Progenitor cell of endocrine pancreas (in vitro differentiated cells): ENCODE results near the gene TARBP2. TPM values are rescaled to one million over a fixed set of nuclear protein-coding genes. Genes with fewer than 3 reads are reported as not detected.

Source experiments
- DNase-seq: peaks from one replicate; pipeline ENCODE4 v3.0.0; 2021; ENCODE audit warnings: low spot score; ENCODE audit not compliant: unreplicated experiment
- H3K27ac Mint-ChIP-seq: 2 replicates; pipeline ENCODE4 v1.8.0; 2021; ENCODE audit warnings: mild to moderate bottlenecking, moderate library complexity, mixed read lengths
- H3K27me3 Mint-ChIP-seq: 2 replicates; pipeline ENCODE4 v1.8.0; 2021; ENCODE audit warnings: mixed read lengths
- H3K36me3 Mint-ChIP-seq: 2 replicates; pipeline ENCODE4 v1.8.0; 2022; ENCODE audit warnings: mixed read lengths; ENCODE audit not compliant: insufficient read depth
- H3K4me1 Mint-ChIP-seq: 2 replicates; pipeline ENCODE4 v1.8.0; 2021; ENCODE audit warnings: low read depth, mixed read lengths
- H3K4me3 Mint-ChIP-seq: 2 replicates; pipeline ENCODE4 v1.8.0; 2021; ENCODE audit warnings: low read depth, mild to moderate bottlenecking, moderate library complexity, mixed read lengths
- H3K9me3 Mint-ChIP-seq: 2 replicates; pipeline ENCODE4 v1.8.0; 2021; ENCODE audit warnings: low read depth, mixed read lengths
- total RNA-seq: library from RNA; stranded (reverse); gene quantifications from 2 replicates; pipeline ENCODE4 v1.2.1, GENCODE V29; 2021
- TF ChIP-seq, protein P1 (sequence below): fragments of 200-600 bp; sonication (generic); IDR thresholded peaks from one replicate; pipeline ENCODE4 v1.5.0; 2021; ENCODE audit warnings: antibody characterized with exemption, mild to moderate bottlenecking; ENCODE audit not compliant: unreplicated experiment

TARBP2 gene
- total RNA-seq, 1 donor from 2014 or later, result 61.5 TPM

- TF ChIP-seq, protein P1, sequence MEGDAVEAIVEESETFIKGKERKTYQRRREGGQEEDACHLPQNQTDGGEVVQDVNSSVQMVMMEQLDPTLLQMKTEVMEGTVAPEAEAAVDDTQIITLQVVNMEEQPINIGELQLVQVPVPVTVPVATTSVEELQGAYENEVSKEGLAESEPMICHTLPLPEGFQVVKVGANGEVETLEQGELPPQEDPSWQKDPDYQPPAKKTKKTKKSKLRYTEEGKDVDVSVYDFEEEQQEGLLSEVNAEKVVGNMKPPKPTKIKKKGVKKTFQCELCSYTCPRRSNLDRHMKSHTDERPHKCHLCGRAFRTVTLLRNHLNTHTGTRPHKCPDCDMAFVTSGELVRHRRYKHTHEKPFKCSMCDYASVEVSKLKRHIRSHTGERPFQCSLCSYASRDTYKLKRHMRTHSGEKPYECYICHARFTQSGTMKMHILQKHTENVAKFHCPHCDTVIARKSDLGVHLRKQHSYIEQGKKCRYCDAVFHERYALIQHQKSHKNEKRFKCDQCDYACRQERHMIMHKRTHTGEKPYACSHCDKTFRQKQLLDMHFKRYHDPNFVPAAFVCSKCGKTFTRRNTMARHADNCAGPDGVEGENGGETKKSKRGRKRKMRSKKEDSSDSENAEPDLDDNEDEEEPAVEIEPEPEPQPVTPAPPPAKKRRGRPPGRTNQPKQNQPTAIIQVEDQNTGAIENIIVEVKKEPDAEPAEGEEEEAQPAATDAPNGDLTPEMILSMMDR, result no peak
- Mint-ChIP-seq H3K4me3 (no peak overlapping the region), H3K27ac (no peak overlapping the region), H3K36me3 (peaks cover 22% of the 10 kb centered on the region), H3K4me1 (no peaks in the 10 kb centered on the region), H3K9me3 (no peaks in the 10 kb centered on the region), H3K27me3 (no peaks in the 10 kb centered on the region)
- DNase-seq, result no peak
Measured at GRCh38 chr12:53524476-53524875, 23.4 kb downstream of the TARBP2 start.

DNA sequence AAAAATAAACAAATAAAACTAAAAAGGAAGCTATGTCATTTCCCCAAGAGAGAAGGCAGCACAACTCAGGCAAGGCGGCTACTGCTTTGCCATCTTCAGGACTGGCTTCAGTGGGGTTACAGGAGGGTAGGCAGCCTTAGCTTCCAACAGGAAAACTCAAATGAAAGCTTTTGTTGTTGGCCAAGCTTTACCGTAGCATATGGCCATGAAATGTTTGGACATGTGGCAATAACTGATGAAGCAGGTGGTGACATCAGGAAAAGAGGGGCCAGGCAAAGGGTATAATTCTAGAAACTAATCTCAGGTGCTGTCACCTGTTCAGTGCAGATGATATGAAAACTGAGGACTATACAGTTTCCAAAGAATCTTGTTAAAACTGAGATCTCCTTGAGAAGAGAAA is 29.0 kb downstream of the TARBP2 start:
- Mint-ChIP-seq H3K27ac (no peak overlapping the region), H3K27me3 (no peaks in the 10 kb centered on the region), H3K36me3 (peaks cover 19% of the 10 kb centered on the region), H3K9me3 (no peaks in the 10 kb centered on the region), H3K4me1 (no peaks in the 10 kb centered on the region), H3K4me3 (no peak overlapping the region)
- no peak for DNase-seq
- TF ChIP-seq, protein P1, result no peak

DNA sequence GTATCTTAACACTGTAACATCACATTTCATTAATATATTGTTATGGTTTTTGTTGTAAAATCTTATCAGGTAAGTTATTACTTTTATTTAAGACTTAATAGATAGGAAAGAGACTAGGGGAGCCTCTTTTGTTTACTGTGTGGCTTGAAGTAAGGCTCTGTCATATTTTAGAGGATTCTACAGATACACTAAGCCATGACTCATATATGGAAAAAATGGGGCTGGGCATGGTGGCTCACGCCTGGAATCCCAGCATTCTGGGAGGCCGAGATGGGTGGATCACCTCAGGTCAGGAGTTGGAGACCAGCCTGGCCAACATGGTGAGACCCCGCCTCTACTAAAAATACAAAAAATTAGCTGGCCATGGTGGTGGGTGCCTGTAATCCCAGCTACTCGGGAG is 29.8 kb downstream of the TARBP2 start:
- TF ChIP-seq, protein P1, result no peak
- peaks cover 21% of the 10 kb centered on the region for H3K36me3 Mint-ChIP-seq
- H3K4me1 Mint-ChIP-seq, result no peaks in the 10 kb centered on the region

GRCh38 chr12:53532021-53532420 is 30.9 kb downstream of the TARBP2 start:
- Mint-ChIP-seq H3K36me3 (peaks cover 19% of the 10 kb centered on the region), H3K27ac (no peak overlapping the region), H3K27me3 (no peaks in the 10 kb centered on the region), H3K9me3 (no peaks in the 10 kb centered on the region), H3K4me3 (no peak overlapping the region), H3K4me1 (no peaks in the 10 kb centered on the region)
- DNase-seq, result no peak
- TF ChIP-seq, protein P1, result no peak

More for the DNA sequence above, 29.8 kb downstream of the TARBP2 start:
- Mint-ChIP-seq H3K27me3 (no peaks in the 10 kb centered on the region), H3K4me3 (no peak overlapping the region), H3K9me3 (no peaks in the 10 kb centered on the region), H3K27ac (no peak overlapping the region)
- no peak for DNase-seq

DNA sequence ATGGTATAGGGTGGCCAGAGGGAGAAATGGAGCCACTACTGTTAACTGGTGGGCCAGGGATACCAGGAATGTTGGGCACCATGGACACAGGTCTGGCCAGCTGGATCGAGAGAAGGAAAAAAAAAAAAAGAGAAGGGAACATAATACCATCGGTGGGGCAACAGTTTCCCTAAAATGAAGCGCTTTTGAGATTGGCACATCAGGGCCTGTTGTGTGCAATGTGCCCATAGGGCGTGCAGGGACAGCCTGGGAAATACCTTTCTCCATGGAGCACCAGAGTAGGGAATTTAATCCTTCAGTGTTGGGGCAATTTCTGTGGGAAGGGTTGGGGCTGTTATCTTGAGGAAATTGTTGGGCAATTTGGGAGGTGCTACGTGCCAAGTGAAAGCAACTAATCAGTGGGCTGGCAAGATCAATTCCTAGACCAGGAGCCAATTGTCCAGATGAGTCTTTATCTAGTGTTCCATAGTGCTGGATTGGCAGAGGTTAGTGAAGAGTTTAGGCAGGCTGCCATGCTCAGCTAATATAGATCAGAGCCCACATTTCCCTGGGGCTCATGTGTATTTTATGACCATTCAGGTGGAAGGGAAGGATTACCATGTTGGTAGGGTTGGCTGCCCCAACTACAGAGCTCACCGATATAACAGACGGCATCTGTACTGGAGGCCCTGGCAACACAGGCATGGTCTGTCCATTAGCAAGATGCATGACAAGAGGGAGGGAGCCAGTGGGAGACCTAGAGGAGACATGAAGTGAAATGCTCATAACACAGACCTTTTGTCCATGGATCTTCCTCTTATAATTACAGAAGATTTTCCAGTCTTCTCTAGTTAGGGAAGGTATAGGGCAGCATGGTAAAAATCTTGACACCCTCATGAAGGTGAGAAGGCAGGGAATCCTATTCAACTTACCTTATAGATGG is 31.7 kb downstream of the TARBP2 start:
- no peak overlapping the region for H3K4me3 Mint-ChIP-seq
- no peaks in the 10 kb centered on the region for H3K4me1 Mint-ChIP-seq
- DNase-seq, result no peak
- no peaks in the 10 kb centered on the region for H3K27me3 Mint-ChIP-seq
- peaks cover 21% of the 10 kb centered on the region for H3K36me3 Mint-ChIP-seq
- H3K27ac Mint-ChIP-seq, result no peak overlapping the region
- TF ChIP-seq, protein P1, result no peak
- H3K9me3 Mint-ChIP-seq, result no peaks in the 10 kb centered on the region
